ENCODE data around the gene TMED4.
"Not testable (repeated sequence)": the region's sequence is repeated elsewhere in the genome, so short reads cannot be mapped to it uniquely, and the experiment has no call there.

The TMED4 gene

GRCh38 chr7:44563171-44563679, 18.8 kb downstream of the TMED4 start:
- Histone ChIP-seq H3K27ac (ENCODE audit: low read length, poor library complexity, severe bottlenecking) (no peak overlapping the region), H3K18ac (ENCODE audit: low read depth in 1 of 2, low read length in 2 of 2) (no peak overlapping the region), H3K79me1 (replicated peaks; ENCODE audit: low read length, poor library complexity, severe bottlenecking) (peaks cover 21% of the 10 kb centered on the region), H4K91ac (ENCODE audit: low read length) (no peak overlapping the region), H2AFZ (ENCODE audit: low read depth, low read length) (no peak overlapping the region), H2BK120ac (ENCODE audit: low read depth, low read length) (no peak overlapping the region), H3K4me2 (ENCODE audit: low read length, poor library complexity, severe bottlenecking) (no peak overlapping the region), H3K9me3 (ENCODE audit: control insufficient read depth, low read length) (no peaks in the 10 kb centered on the region), H3K27me3 (ENCODE audit: control insufficient read depth in 1 of 2, insufficient read depth in 1 of 2, low read length in 2 of 2) (no peaks in the 10 kb centered on the region), H2BK15ac (ENCODE audit: low read depth, poor library complexity, severe bottlenecking) (no peak overlapping the region), H3K23ac (ENCODE audit: low read length in 2 of 2) (no peak overlapping the region), H3K4me3 (ENCODE audit: insufficient read depth in 1 of 2, low read depth in 1 of 2, low read length in 2 of 2) (no peak overlapping the region), H2BK12ac (ENCODE audit: low read length in 2 of 2) (peak overlapping the region in 1 of 2 experiments; percentile 38), H3K9ac (ENCODE audit: low read length) (peak overlapping the region; percentile 10), H2AK5ac (ENCODE audit: low read length, severe bottlenecking) (no peak overlapping the region), H3K14ac (ENCODE audit: low read length in 2 of 2) (peak overlapping the region in 1 of 2 experiments; percentile 41), H3K4ac (ENCODE audit: low read depth in 1 of 2, low read length in 2 of 2) (no peak overlapping the region), H3K4me1 (ENCODE audit: control insufficient read depth, insufficient read depth, low read depth, low read length) (peaks cover 15% of the 10 kb centered on the region), H4K8ac (ENCODE audit: low read length) (peak overlapping the region; percentile 8), H3K36me3 (ENCODE audit: control insufficient read depth in 1 of 2, insufficient read depth in 2 of 2, low read depth in 1 of 2, low read length in 2 of 2) (peaks cover 50 to 51% of the 10 kb centered on the region in 2 experiments), H2BK5ac (ENCODE audit: low read depth, low read length, poor library complexity, severe bottlenecking) (no peak overlapping the region)
- no peak for DNase-seq
- over 99% methylated on average over 3 of the region's 3 CpGs for WGBS

DNA sequence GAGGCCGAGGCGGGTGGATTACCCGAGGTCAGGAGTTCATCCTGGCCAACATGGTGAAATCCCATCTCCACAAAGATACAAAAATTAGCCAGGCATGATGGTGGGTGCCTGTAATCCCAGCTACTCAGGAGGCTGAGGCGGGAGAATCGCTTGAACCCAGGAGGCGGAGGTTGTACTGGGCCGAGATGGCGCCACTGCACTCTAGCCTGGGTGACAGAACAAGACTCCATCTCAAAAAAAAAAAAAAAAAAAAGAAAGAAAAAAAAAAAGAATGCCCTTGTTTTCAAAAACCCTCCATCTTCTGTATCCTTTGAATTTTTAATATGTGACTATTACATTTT, 19.4 kb downstream of the TMED4 start:
- H2BK12ac ChIP-seq (ENCODE audit: low read length in 2 of 2); H3K4me3 ChIP-seq (ENCODE audit: insufficient read depth in 1 of 2, low read depth in 1 of 2, low read length in 2 of 2); H4K8ac ChIP-seq (ENCODE audit: low read length); H2BK120ac ChIP-seq (ENCODE audit: low read depth, low read length); H3K14ac ChIP-seq (ENCODE audit: low read length in 2 of 2); H3K18ac ChIP-seq (ENCODE audit: low read depth in 1 of 2, low read length in 2 of 2); H3K4me2 ChIP-seq (ENCODE audit: low read length, poor library complexity, severe bottlenecking); H2BK5ac ChIP-seq (ENCODE audit: low read depth, low read length, poor library complexity, severe bottlenecking); DNase-seq; H2AFZ ChIP-seq (ENCODE audit: low read depth, low read length); H3K9me3 ChIP-seq (ENCODE audit: control insufficient read depth, low read length); H3K23ac ChIP-seq (ENCODE audit: low read length in 2 of 2); H3K9ac ChIP-seq (ENCODE audit: low read length); H3K27me3 ChIP-seq (ENCODE audit: control insufficient read depth in 1 of 2, insufficient read depth in 1 of 2, low read length in 2 of 2); H3K27ac ChIP-seq (ENCODE audit: low read length, poor library complexity, severe bottlenecking); H4K91ac ChIP-seq (ENCODE audit: low read length); H2AK5ac ChIP-seq (ENCODE audit: low read length, severe bottlenecking); H2BK15ac ChIP-seq (ENCODE audit: low read depth, poor library complexity, severe bottlenecking); H3K4ac ChIP-seq (ENCODE audit: low read depth in 1 of 2, low read length in 2 of 2): not testable (repeated sequence)
- Histone ChIP-seq H3K79me1 (replicated peaks; ENCODE audit: low read length, poor library complexity, severe bottlenecking) (peaks cover 17% of the 10 kb centered on the region), H3K36me3 (ENCODE audit: control insufficient read depth in 1 of 2, insufficient read depth in 2 of 2, low read depth in 1 of 2, low read length in 2 of 2) (peaks cover 43 to 44% of the 10 kb centered on the region in 2 experiments), H3K4me1 (ENCODE audit: control insufficient read depth, insufficient read depth, low read depth, low read length) (peaks cover 15% of the 10 kb centered on the region)
- 94% methylated on average over 3 of the region's 8 CpGs for WGBS

GRCh38 chr7:44561962-44562621, 19.9 kb downstream of the TMED4 start:
- DNase-seq = peak; percentile 53
- H3K36me3 ChIP-seq (ENCODE audit: control insufficient read depth in 1 of 2, insufficient read depth in 2 of 2, low read depth in 1 of 2, low read length in 2 of 2) = peaks cover 38 to 39% of the 10 kb centered on the region in 2 experiments
- no peak overlapping the region for H3K14ac ChIP-seq (ENCODE audit: low read length in 2 of 2)
- no peak overlapping the region for H3K9ac ChIP-seq (ENCODE audit: low read length)
- H3K4me3 ChIP-seq (ENCODE audit: insufficient read depth in 1 of 2, low read depth in 1 of 2, low read length in 2 of 2) = no peak overlapping the region
- no peak overlapping the region for H3K27ac ChIP-seq (ENCODE audit: low read length, poor library complexity, severe bottlenecking)
- no peak overlapping the region for H4K91ac ChIP-seq (ENCODE audit: low read length)
- peaks cover 15% of the 10 kb centered on the region for H3K4me1 ChIP-seq (ENCODE audit: control insufficient read depth, insufficient read depth, low read depth, low read length)
- H2AK5ac ChIP-seq (ENCODE audit: low read length, severe bottlenecking) = no peak overlapping the region
- H3K4ac ChIP-seq (ENCODE audit: low read depth in 1 of 2, low read length in 2 of 2) = no peak overlapping the region
- no peak overlapping the region for H2BK12ac ChIP-seq (ENCODE audit: low read length in 2 of 2)
- H3K4me2 ChIP-seq (ENCODE audit: low read length, poor library complexity, severe bottlenecking) = no peak overlapping the region
- H2AFZ ChIP-seq (ENCODE audit: low read depth, low read length) = no peak overlapping the region
- H2BK15ac ChIP-seq (ENCODE audit: low read depth, poor library complexity, severe bottlenecking) = peak overlapping the region; percentile 1
- H3K79me1 ChIP-seq (replicated peaks; ENCODE audit: low read length, poor library complexity, severe bottlenecking) = peaks cover 17% of the 10 kb centered on the region
- H2BK5ac ChIP-seq (ENCODE audit: low read depth, low read length, poor library complexity, severe bottlenecking) = no peak overlapping the region
- H2BK120ac ChIP-seq (ENCODE audit: low read depth, low read length) = no peak overlapping the region
- 81% methylated on average over 6 of the region's 7 CpGs for WGBS
- no peaks in the 10 kb centered on the region for H3K27me3 ChIP-seq (ENCODE audit: control insufficient read depth in 1 of 2, insufficient read depth in 1 of 2, low read length in 2 of 2)
- H3K23ac ChIP-seq (ENCODE audit: low read length in 2 of 2) = no peak overlapping the region
- no peak overlapping the region for H3K18ac ChIP-seq (ENCODE audit: low read depth in 1 of 2, low read length in 2 of 2)
- H4K8ac ChIP-seq (ENCODE audit: low read length) = no peak overlapping the region
- H3K9me3 ChIP-seq (ENCODE audit: control insufficient read depth, low read length) = no peaks in the 10 kb centered on the region

DNA sequence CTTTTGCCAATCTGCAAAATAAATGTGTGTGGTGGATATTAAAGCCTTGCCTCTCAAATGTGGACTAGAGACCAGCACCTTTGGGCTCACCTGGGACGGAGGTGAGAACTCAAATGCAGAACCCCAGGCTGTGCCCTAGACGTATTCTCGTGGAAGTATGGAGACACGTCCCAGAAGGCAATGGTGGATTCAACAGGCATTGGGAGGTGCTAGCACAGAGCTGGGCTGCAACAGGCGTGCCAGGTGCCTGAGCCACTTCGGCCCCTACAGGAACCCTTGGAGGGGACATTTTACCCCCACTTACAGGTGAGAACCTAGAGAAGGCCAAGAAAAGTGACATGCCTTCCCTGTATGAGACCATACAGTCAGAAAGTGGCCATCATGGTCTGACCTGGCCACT, 20.6 kb downstream of the TMED4 start:
- H3K4me3 ChIP-seq (ENCODE audit: insufficient read depth in 1 of 2, low read depth in 1 of 2, low read length in 2 of 2) = no peak overlapping the region
- no peaks in the 10 kb centered on the region for H3K9me3 ChIP-seq (ENCODE audit: control insufficient read depth, low read length)
- H3K9ac ChIP-seq (ENCODE audit: low read length) = no peak overlapping the region
- H4K91ac ChIP-seq (ENCODE audit: low read length) = no peak overlapping the region
- no peak overlapping the region for H3K14ac ChIP-seq (ENCODE audit: low read length in 2 of 2)
- no peak for DNase-seq
- 94% methylated on average over 6 of the region's 6 CpGs for WGBS
- H3K79me1 ChIP-seq (replicated peaks; ENCODE audit: low read length, poor library complexity, severe bottlenecking) = peaks cover 17% of the 10 kb centered on the region
- peaks cover 15% of the 10 kb centered on the region for H3K4me1 ChIP-seq (ENCODE audit: control insufficient read depth, insufficient read depth, low read depth, low read length)
- H2BK5ac ChIP-seq (ENCODE audit: low read depth, low read length, poor library complexity, severe bottlenecking) = no peak overlapping the region
- H2AFZ ChIP-seq (ENCODE audit: low read depth, low read length) = no peak overlapping the region
- no peak overlapping the region for H3K4me2 ChIP-seq (ENCODE audit: low read length, poor library complexity, severe bottlenecking)
- no peak overlapping the region for H3K27ac ChIP-seq (ENCODE audit: low read length, poor library complexity, severe bottlenecking)
- no peak overlapping the region for H3K18ac ChIP-seq (ENCODE audit: low read depth in 1 of 2, low read length in 2 of 2)
- H3K4ac ChIP-seq (ENCODE audit: low read depth in 1 of 2, low read length in 2 of 2) = no peak overlapping the region
- H2BK120ac ChIP-seq (ENCODE audit: low read depth, low read length) = no peak overlapping the region
- H2BK12ac ChIP-seq (ENCODE audit: low read length in 2 of 2) = no peak overlapping the region
- H3K27me3 ChIP-seq (ENCODE audit: control insufficient read depth in 1 of 2, insufficient read depth in 1 of 2, low read length in 2 of 2) = no peaks in the 10 kb centered on the region
- H3K36me3 ChIP-seq (ENCODE audit: control insufficient read depth in 1 of 2, insufficient read depth in 2 of 2, low read depth in 1 of 2, low read length in 2 of 2) = peaks cover 32 to 34% of the 10 kb centered on the region in 2 experiments
- no peak overlapping the region for H3K23ac ChIP-seq (ENCODE audit: low read length in 2 of 2)
- H2BK15ac ChIP-seq (ENCODE audit: low read depth, poor library complexity, severe bottlenecking) = no peak overlapping the region
- H4K8ac ChIP-seq (ENCODE audit: low read length) = no peak overlapping the region
- H2AK5ac ChIP-seq (ENCODE audit: low read length, severe bottlenecking) = no peak overlapping the region

Data from mesenchymal stem cell (in vitro differentiated cells and primary cell).